HCT116 (cell line): ENCODE data around the gene SOS1. TPM values are rescaled to one million over a fixed set of nuclear protein-coding genes. Genes with fewer than 3 reads are reported as not detected.

Source experiments
- ATAC-seq: fragments of 200-7000 bp; cut with Tn5 transposase; 2 replicates; pipeline ENCODE4 v1.9.1; 2020; ENCODE audit warnings: mild to moderate bottlenecking, moderate library complexity
- BruUV-seq: library from RNA; stranded (reverse); fragments of 400-500 nt; replicated peaks from 2 replicates; lab custom pipeline; 2021; lab: Mats Ljungman, UMichigan
- CTCF ChIA-PET: fragments of 300-600 bp; sonication (Branson Sonifier 250); formaldehyde crosslinking; loops from one replicate; lab custom pipeline; 2021; ENCODE audit warnings: antibody characterized with exemption; lab: Charles Lee
- POLR2A ChIA-PET: fragments of 300-600, 350-600 bp; sonication (Branson Sonifier 250); formaldehyde crosslinking; loops from one replicate; lab custom pipeline; 2021; ENCODE audit warnings: antibody characterized with exemption; lab: Charles Lee
- RAD21 ChIA-PET, 2 experiments: fragments of 300-600 bp; sonication (Branson Sonifier 250); formaldehyde crosslinking; loops; one replicate each; lab custom pipeline; 2023; ENCODE audit warnings: low total read pairs in 2 of 2; ENCODE audit not compliant: uncharacterized antibody in 2 of 2, unreplicated experiment in 2 of 2, low non-redundant PET in 1 of 2; lab: Charles Lee
- DNase-seq: peaks from one replicate; pipeline ENCODE4 v3.0.0-alpha.2; 2010; ENCODE audit warnings: low read depth, low spot score
- H2AFZ ChIP-seq: fragments of 200-600 bp; shearing (Covaris generic), sonication (generic); 2 replicates; pipeline ENCODE4 v1.6.1; 2017; ENCODE audit warnings: low read depth, mixed run types, mixed read lengths, antibody characterized with exemption, low read length; ENCODE audit not compliant: poor library complexity, severe bottlenecking
- H3K27ac ChIP-seq: 2 replicates; pipeline ENCODE4 v1.5.1; 2012; ENCODE audit warnings: low read depth, low read length
- H3K27me3 ChIP-seq: fragments of 200-600 bp; sonication (generic); 2 replicates; pipeline ENCODE4 v1.6.1; 2016; ENCODE audit warnings: mixed run types, low read length, mixed read lengths; ENCODE audit not compliant: insufficient read depth
- H3K36me3 ChIP-seq, 2 experiments: fragments of 200-500 bp in 1 of 2; fragments of 200-600 bp in 1 of 2; sonication (Bioruptor generic) in 1 of 2; sonication (generic) in 1 of 2; 2 replicates each; pipeline versions ENCODE4 v1.5.1 to v1.6.1; 2014 to 2016; ENCODE audit warnings: low read length in 2 of 2, inconsistent platforms in 1 of 2, mixed read lengths in 1 of 2, mixed run types in 1 of 2; ENCODE audit not compliant: insufficient read depth in 2 of 2, control insufficient read depth in 1 of 2
- H3K4me1 ChIP-seq, 2 experiments: fragments of 200-600 bp in 1 of 2; sonication (generic) in 1 of 2; 2 replicates each; pipeline versions ENCODE4 v1.5.1 to v1.6.1; 2012 to 2017; ENCODE audit warnings: low read length in 2 of 2, inconsistent platforms in 1 of 2, mild to moderate bottlenecking in 1 of 2, mixed read lengths in 1 of 2, mixed run types in 1 of 2, moderate library complexity in 1 of 2; ENCODE audit not compliant: insufficient read depth in 2 of 2, control insufficient read depth in 1 of 2
- H3K4me2 ChIP-seq: fragments of 200-600 bp; sonication (generic); 2 replicates; pipeline ENCODE4 v1.6.1; 2017; ENCODE audit warnings: mixed run types, low read length, mixed read lengths
- H3K4me3 ChIP-seq, 2 experiments: fragments of 200-600 bp in 1 of 2; sonication (generic) in 1 of 2; replicated peaks in 1 of 2; 2 replicates each; pipeline ENCODE4 v1.5.1; 2011 to 2016; ENCODE audit warnings: low read length in 2 of 2, control low read depth in 1 of 2, low read depth in 1 of 2, mild to moderate bottlenecking in 1 of 2, mixed read lengths in 1 of 2, mixed run types in 1 of 2
- H3K79me2 ChIP-seq: fragments of 200-600 bp; sonication (generic); 2 replicates; pipeline ENCODE4 v1.6.1; 2017; ENCODE audit warnings: mild to moderate bottlenecking, mixed run types, low read length, moderate library complexity, mixed read lengths; ENCODE audit not compliant: insufficient read depth
- H3K9ac ChIP-seq: fragments of 200-600 bp; sonication (generic); 2 replicates; pipeline ENCODE4 v1.6.1; 2016; ENCODE audit warnings: low read length, mixed read lengths
- H3K9me2 ChIP-seq: fragments of 200-600 bp; sonication (generic), shearing (Covaris generic); 2 replicates; pipeline ENCODE4 v1.6.1; 2017; ENCODE audit warnings: mixed run types, mild to moderate bottlenecking, moderate library complexity; ENCODE audit not compliant: insufficient read depth
- H3K9me3 ChIP-seq, 2 experiments: fragments of 200-500 bp in 1 of 2; fragments of 200-600 bp in 1 of 2; sonication (Bioruptor generic) in 1 of 2; sonication (generic) in 1 of 2; 2 replicates each; pipeline ENCODE4 v1.6.1; 2014 to 2017; ENCODE audit warnings: low read length in 2 of 2, mixed read lengths in 2 of 2, inconsistent platforms in 1 of 2, low read depth in 1 of 2, mild to moderate bottlenecking in 1 of 2, mixed run types in 1 of 2, moderate library complexity in 1 of 2; ENCODE audit not compliant: control insufficient read depth in 1 of 2, insufficient read depth in 1 of 2
- H4K20me1 ChIP-seq: fragments of 200-600 bp; sonication (generic), shearing (Covaris generic); 2 replicates; pipeline ENCODE4 v1.6.1; 2017; ENCODE audit warnings: mixed run types, mild to moderate bottlenecking, moderate library complexity; ENCODE audit not compliant: insufficient read depth
- CBX3 ChIP-seq: IDR thresholded peaks from 2 replicates; pipeline ENCODE4 v1.6.1; 2012; ENCODE audit warnings: low read depth
- CTCF ChIP-seq, 3 experiments: fragments of 200-600 bp in 1 of 3; sonication (generic) in 1 of 3; IDR thresholded peaks in 2 of 3; conservative IDR thresholded peaks in 1 of 3; 2 replicates each; pipeline ENCODE4 v1.5.1; 2012 to 2017; ENCODE audit warnings: low read depth in 2 of 3, low read length in 2 of 3, antibody characterized with exemption in 1 of 3, borderline replicate concordance in 1 of 3, control low read depth in 1 of 3, mild to moderate bottlenecking in 1 of 3, mixed read lengths in 1 of 3, mixed run types in 1 of 3, moderate library complexity in 1 of 3; ENCODE audit not compliant: insufficient read depth in 1 of 3
- EGR1 ChIP-seq: IDR thresholded peaks from 2 replicates; pipeline ENCODE4 v1.6.1; 2012; ENCODE audit warnings: low read depth
- ELF1 ChIP-seq: IDR thresholded peaks from 2 replicates; pipeline ENCODE4 v1.6.1; 2012; ENCODE audit warnings: low read depth, borderline replicate concordance
- EZH2 ChIP-seq: fragments of 200-600 bp; sonication (generic); IDR thresholded peaks from 2 replicates; pipeline ENCODE4 v1.6.1; 2017; ENCODE audit warnings: antibody characterized with exemption, mixed run types
- JUND ChIP-seq: IDR thresholded peaks from 2 replicates; pipeline ENCODE4 v1.6.1; 2012
- SIN3A ChIP-seq: IDR thresholded peaks from 2 replicates; pipeline ENCODE4 v1.6.1; 2012; ENCODE audit warnings: low read depth
- SP1 ChIP-seq: IDR thresholded peaks from 2 replicates; pipeline ENCODE4 v1.6.1; 2012; ENCODE audit warnings: low read depth
- SRF ChIP-seq: IDR thresholded peaks from 2 replicates; pipeline ENCODE4 v1.6.1; 2012; ENCODE audit warnings: low read depth
- TCF7L2 ChIP-seq: IDR thresholded peaks from 2 replicates; pipeline ENCODE4 v1.7.0; 2011; ENCODE audit warnings: borderline replicate concordance, inconsistent platforms; ENCODE audit not compliant: insufficient read depth, insufficient read length; ENCODE audit errors: extremely low read depth
- YY1 ChIP-seq: IDR thresholded peaks from 2 replicates; pipeline ENCODE4 v1.6.1; 2011; ENCODE audit warnings: low read length, low read depth, moderate library complexity, mild to moderate bottlenecking; ENCODE audit not compliant: insufficient replicate concordance; ENCODE audit errors: extremely low read depth
- ZFX ChIP-seq: fragments of 450-650 bp; IDR thresholded peaks from 2 replicates; pipeline ENCODE4 v1.6.1; 2017
- intact Hi-C: fragments of 100-400 bp; cut with micrococcal nuclease; formaldehyde crosslinking; loops from 2 replicates; pipeline ENCODE4 v1.10.0; 2022
- total RNA-seq: library from RNA; stranded (reverse); gene quantifications from one replicate; pipeline ENCODE4 v1.2.1, GENCODE V29; 2021; ENCODE audit not compliant: unreplicated experiment

SOS1 gene
- total RNA-seq, 1 experiment from 2014 or later = 19.4 TPM

- CTCF ChIA-PET = interaction anchor here (2.0 kb wide), 1 partner anchor 12 kb away, joined by 15 read pairs; no protein-coding TSS in a partner anchor
- Histone ChIP-seq H3K9me3 (no peaks in the 10 kb centered on the region), H3K4me3 (no peak overlapping the region), H3K9me2 (no peaks in the 10 kb centered on the region), H3K27ac (no peak overlapping the region), H3K36me3 (no peaks in the 10 kb centered on the region), H3K79me2 (no peaks in the 10 kb centered on the region), H4K20me1 (no peaks in the 10 kb centered on the region), H3K4me1 (no peaks in the 10 kb centered on the region), H3K9ac (no peak overlapping the region), H2AFZ (no peak overlapping the region), H3K27me3 (no peaks in the 10 kb centered on the region; the same call in 1 of the 2 replicates), H3K4me2 (no peak overlapping the region)
- no peak for ATAC-seq
- no peak for TF ChIP-seq EZH2
- no peak for TF ChIP-seq SIN3A
- TF ChIP-seq ZFX = no peak
- TF ChIP-seq TCF7L2 = no peak
- TF ChIP-seq CTCF (IDR thresholded peaks at IDR 0.05 in 2 of 3, conservative IDR thresholded peaks at IDR 0.05 in 1 of 3; ENCODE audit: borderline replicate concordance in 1 of 3, insufficient read depth in 1 of 3, low read depth in 2 of 3, low read length in 2 of 3) = no peak
- no TSS peak for BruUV-seq
- no peak for DNase-seq
- RAD21 ChIA-PET = no interaction called here
- intact Hi-C loops = no loop called here
- POLR2A ChIA-PET = no interaction called here
Observed at GRCh38 chr2:38935568-38936172, 185.2 kb downstream of the SOS1 start.

- ChIA-PET RAD21 (no interaction called here), POLR2A (no interaction called here), CTCF (no interaction called here)
- intact Hi-C loops = no loop called here
- H3K4me3 ChIP-seq = no peak overlapping the region
- H3K27ac ChIP-seq = no peak overlapping the region
- H3K4me2 ChIP-seq = no peak overlapping the region
- no peaks in the 10 kb centered on the region for H3K9me3 ChIP-seq
- no peaks in the 10 kb centered on the region for H4K20me1 ChIP-seq
- no peaks in the 10 kb centered on the region for H3K4me1 ChIP-seq
- H2AFZ ChIP-seq = no peak overlapping the region
- H3K27me3 ChIP-seq = no peaks in the 10 kb centered on the region; the same call in 1 of the 2 replicates
- no peak overlapping the region for H3K9ac ChIP-seq
- H3K9me2 ChIP-seq = no peaks in the 10 kb centered on the region
- DNase-seq (no peak), ATAC-seq (no peak)
- no TSS peak for BruUV-seq
- H3K36me3 ChIP-seq = no peaks in the 10 kb centered on the region
- H3K79me2 ChIP-seq = no peaks in the 10 kb centered on the region
- TF ChIP-seq JUND (no peak), SRF (no peak), CTCF (IDR thresholded peaks at IDR 0.05 in 2 of 3, conservative IDR thresholded peaks at IDR 0.05 in 1 of 3; ENCODE audit: borderline replicate concordance in 1 of 3, insufficient read depth in 1 of 3, low read depth in 2 of 3, low read length in 2 of 3) (no peak), CBX3 (no peak), YY1 (no peak), ELF1 (no peak), SP1 (no peak), EGR1 (no peak)
Observed at GRCh38 chr2:38934742-38935141, 186.1 kb downstream of the SOS1 start.
